ENCODE measurements around the gene PON3.

DNA sequence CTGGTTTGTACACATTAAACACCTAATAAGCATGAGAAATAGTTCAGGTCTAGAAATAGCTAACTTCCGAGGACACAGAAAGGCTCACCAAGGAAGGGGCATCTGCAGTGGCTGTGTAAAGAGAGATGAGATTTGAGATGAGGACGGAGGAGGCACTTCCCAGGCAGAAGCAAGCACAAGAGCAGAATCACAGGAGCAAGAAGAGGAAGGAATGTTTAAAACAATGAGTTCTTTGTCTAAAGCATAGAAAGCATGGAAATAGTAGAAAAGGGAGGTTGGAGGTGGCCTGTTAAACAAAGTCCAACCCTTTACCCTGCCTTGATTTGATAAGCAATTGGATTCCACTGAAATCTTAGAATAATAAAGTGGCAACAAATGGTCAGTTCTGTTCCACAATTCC lies 11.6 kb upstream of the PON3 start:
- TF ChIP-seq CHD2 (IDR thresholded peaks at IDR 0.05; ENCODE audit: low read depth, low read length) (no peak), TP53 (CRISPR knock-in tag; conservative IDR thresholded peaks at IDR 0.05) (no peak), IKZF1 (IDR thresholded peaks at IDR 0.05) (no peak)

All from HepG2 (cell line).